Epithelial cell of prostate (primary cell): ENCODE measurements around the gene REEP3.
A peak's percentile ranks its signal among the peaks of the same experiment; 100 is the strongest.

Experiments used
- DNase-seq: peaks from one replicate; pipeline ENCODE4 v3.0.0-alpha.2; 2011; ENCODE audit warnings: low read depth, low spot score
- H3K27ac ChIP-seq: fragments of 450-650 bp; 2 replicates; pipeline ENCODE4 v1.5.1; 2017; ENCODE audit warnings: mild to moderate bottlenecking

REEP3 gene

GRCh38 chr10:63624701-63625100, 103.5 kb downstream of the REEP3 start:
- H3K27ac ChIP-seq: no peak overlapping the region
- DNase-seq: no peak

GRCh38 chr10:63627396-63627795, 106.2 kb downstream of the REEP3 start:
- no peak for DNase-seq
- H3K27ac ChIP-seq: no peak overlapping the region

- peak overlapping the region; percentile 99 for H3K27ac ChIP-seq
- DNase-seq: no peak
Observed at GRCh38 chr10:63627881-63628296, 106.7 kb downstream of the REEP3 start.

GRCh38 chr10:63628526-63629362, 107.5 kb downstream of the REEP3 start:
- H3K27ac ChIP-seq: peak overlapping the region; percentile 99

GRCh38 chr10:63629363-63630084, 108.3 kb downstream of the REEP3 start:
- H3K27ac ChIP-seq: peak overlapping the region; percentile 99
- DNase-seq: peak; percentile 85

More at GRCh38 chr10:63628526-63629362, 107.5 kb downstream of the REEP3 start:
- no peak for DNase-seq

GRCh38 chr10:63630085-63630930, 109.1 kb downstream of the REEP3 start:
- DNase-seq: peak; percentile 22
- H3K27ac ChIP-seq: peak overlapping the region; percentile 99

GRCh38 chr10:63630931-63631680, 109.9 kb downstream of the REEP3 start:
- DNase-seq: no peak
- H3K27ac ChIP-seq: peak overlapping the region; percentile 99

- no peak overlapping the region for H3K27ac ChIP-seq
- DNase-seq: no peak
Observed at GRCh38 chr10:63631991-63632390, 110.8 kb downstream of the REEP3 start.

GRCh38 chr10:63633677-63634487, 112.7 kb downstream of the REEP3 start:
- DNase-seq: no peak
- no peak overlapping the region for H3K27ac ChIP-seq

- DNase-seq: no peak
- no peak overlapping the region for H3K27ac ChIP-seq
Observed at GRCh38 chr10:63634488-63635065, 113.4 kb downstream of the REEP3 start.

- no peak overlapping the region for H3K27ac ChIP-seq
- DNase-seq: no peak
Observed at GRCh38 chr10:63636812-63637211, 115.6 kb downstream of the REEP3 start.

- no peak for DNase-seq
- H3K27ac ChIP-seq: no peak overlapping the region
Observed at GRCh38 chr10:63637901-63638327, 116.7 kb downstream of the REEP3 start.

- DNase-seq: no peak
- H3K27ac ChIP-seq: no peak overlapping the region
Observed at GRCh38 chr10:63641366-63641765, 120.2 kb downstream of the REEP3 start.

GRCh38 chr10:63641799-63642198, 120.6 kb downstream of the REEP3 start:
- H3K27ac ChIP-seq: no peak overlapping the region
- DNase-seq: no peak

GRCh38 chr10:63642808-63643207, 121.6 kb downstream of the REEP3 start:
- H3K27ac ChIP-seq: no peak overlapping the region
- DNase-seq: no peak

GRCh38 chr10:63644418-63645142, 123.4 kb downstream of the REEP3 start:
- no peak overlapping the region for H3K27ac ChIP-seq
- DNase-seq: no peak

GRCh38 chr10:63645195-63645594, 124.0 kb downstream of the REEP3 start:
- H3K27ac ChIP-seq: no peak overlapping the region

GRCh38 chr10:63646491-63646890, 125.3 kb downstream of the REEP3 start:
- DNase-seq: no peak
- no peak overlapping the region for H3K27ac ChIP-seq

More at GRCh38 chr10:63645195-63645594, 124.0 kb downstream of the REEP3 start:
- DNase-seq: no peak
